Measurements from ENCODE around the gene HOMEZ. TPM values are rescaled to one million over a fixed set of nuclear protein-coding genes. Genes with fewer than 3 reads are reported as not detected.
"Not testable (repeated sequence)": the region's sequence is repeated elsewhere in the genome, so short reads cannot be mapped to it uniquely, and the experiment has no call there.

The HOMEZ gene
- total RNA-seq, 2 experiments from 2014 or later: 10.9 to 11.8 TPM

- CTCF ChIA-PET: interaction anchor here (1.4 to 1.6 kb wide), 2 partner anchors 12 to 20 kb away, joined by 3 read pairs; no protein-coding TSS in a partner anchor
Observed at GRCh38 chr14:23281247-23281646, 4.7 kb downstream of the HOMEZ start.

GRCh38 chr14:23277928-23278327 is 8.0 kb downstream of the HOMEZ start:
- H3K4me3 Mint-ChIP-seq, ATAC-seq: not testable (repeated sequence)
- CTCF ChIA-PET: interaction anchor here (1.5 kb wide), 1 partner anchor 17 kb away, joined by 4 read pairs; no protein-coding TSS in a partner anchor

More at GRCh38 chr14:23281247-23281646, 4.7 kb downstream of the HOMEZ start:
- Mint-ChIP-seq H3K4me3 (no peak overlapping the region), H3K27me3 (no peaks in the 10 kb centered on the region), H3K9me3 (no peaks in the 10 kb centered on the region), H3K4me1 (ENCODE audit: low read depth) (peaks cover 25% of the 10 kb centered on the region), H3K27ac (no peak overlapping the region), H3K36me3 (ENCODE audit: low read depth) (peaks cover 13% of the 10 kb centered on the region)
- intact Hi-C loops (cut with micrococcal nuclease): no loop called here
- ATAC-seq: no peak
- TF ChIP-seq, protein P1, sequence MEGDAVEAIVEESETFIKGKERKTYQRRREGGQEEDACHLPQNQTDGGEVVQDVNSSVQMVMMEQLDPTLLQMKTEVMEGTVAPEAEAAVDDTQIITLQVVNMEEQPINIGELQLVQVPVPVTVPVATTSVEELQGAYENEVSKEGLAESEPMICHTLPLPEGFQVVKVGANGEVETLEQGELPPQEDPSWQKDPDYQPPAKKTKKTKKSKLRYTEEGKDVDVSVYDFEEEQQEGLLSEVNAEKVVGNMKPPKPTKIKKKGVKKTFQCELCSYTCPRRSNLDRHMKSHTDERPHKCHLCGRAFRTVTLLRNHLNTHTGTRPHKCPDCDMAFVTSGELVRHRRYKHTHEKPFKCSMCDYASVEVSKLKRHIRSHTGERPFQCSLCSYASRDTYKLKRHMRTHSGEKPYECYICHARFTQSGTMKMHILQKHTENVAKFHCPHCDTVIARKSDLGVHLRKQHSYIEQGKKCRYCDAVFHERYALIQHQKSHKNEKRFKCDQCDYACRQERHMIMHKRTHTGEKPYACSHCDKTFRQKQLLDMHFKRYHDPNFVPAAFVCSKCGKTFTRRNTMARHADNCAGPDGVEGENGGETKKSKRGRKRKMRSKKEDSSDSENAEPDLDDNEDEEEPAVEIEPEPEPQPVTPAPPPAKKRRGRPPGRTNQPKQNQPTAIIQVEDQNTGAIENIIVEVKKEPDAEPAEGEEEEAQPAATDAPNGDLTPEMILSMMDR (IDR thresholded peaks at IDR 0.05): no peak
- POLR2A ChIA-PET: no interaction called here
- no peak for DNase-seq

DNA sequence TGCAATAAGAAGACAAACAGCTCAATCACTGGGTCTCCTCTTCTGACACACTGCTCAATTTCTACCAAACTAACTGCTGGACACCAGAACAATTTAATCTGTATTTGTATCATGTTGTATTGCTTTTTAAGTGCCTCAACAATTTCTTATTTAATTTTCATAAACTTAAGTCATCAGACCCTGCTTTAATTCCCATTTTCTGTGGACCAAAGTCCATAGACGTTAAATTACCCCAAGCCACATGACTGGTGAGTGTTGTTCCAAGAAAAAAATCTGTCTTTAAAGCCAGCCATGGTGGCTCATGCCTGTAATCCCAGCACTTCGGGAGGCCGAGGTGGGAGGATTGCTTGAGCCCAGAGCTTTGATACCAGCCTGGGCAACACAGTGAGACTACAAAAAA is 8.7 kb downstream of the HOMEZ start:
- TF ChIP-seq, protein P1 (IDR thresholded peaks at IDR 0.05): no peak
- Mint-ChIP-seq H3K27me3 (no peaks in the 10 kb centered on the region), H3K9me3 (no peaks in the 10 kb centered on the region), H3K4me1 (ENCODE audit: low read depth) (peaks cover 9% of the 10 kb centered on the region), H3K36me3 (ENCODE audit: low read depth) (peaks cover 16% of the 10 kb centered on the region), H3K27ac (no peak overlapping the region), H3K4me3 (no peak overlapping the region)
- POLR2A ChIA-PET: interaction anchor here (1.1 to 1.5 kb wide), 2 partner anchors 8 to 45 kb away, joined by 4 to 6 read pairs; partner anchors contain the start of gene PABPN1
- DNase-seq: no peak
- intact Hi-C loops (cut with micrococcal nuclease): no loop called here
- CTCF ChIA-PET: interaction anchor here (1.5 kb wide), 2 partner anchors 17 to 18 kb away, joined by 4 to 5 read pairs; no protein-coding TSS in a partner anchor
- ATAC-seq: no peak

More at GRCh38 chr14:23277928-23278327, 8.0 kb downstream of the HOMEZ start:
- POLR2A ChIA-PET: interaction anchor here (1.5 kb wide), 1 partner anchor 44 kb away, joined by 6 read pairs; the partner anchor contains the start of gene PABPN1
- intact Hi-C loops (cut with micrococcal nuclease); H3K9me3 Mint-ChIP-seq; H3K27ac Mint-ChIP-seq; H3K27me3 Mint-ChIP-seq; DNase-seq: not testable (repeated sequence)
- H3K4me1 Mint-ChIP-seq (ENCODE audit: low read depth): peaks cover 12% of the 10 kb centered on the region
- H3K36me3 Mint-ChIP-seq (ENCODE audit: low read depth): peaks cover 16% of the 10 kb centered on the region

DNA sequence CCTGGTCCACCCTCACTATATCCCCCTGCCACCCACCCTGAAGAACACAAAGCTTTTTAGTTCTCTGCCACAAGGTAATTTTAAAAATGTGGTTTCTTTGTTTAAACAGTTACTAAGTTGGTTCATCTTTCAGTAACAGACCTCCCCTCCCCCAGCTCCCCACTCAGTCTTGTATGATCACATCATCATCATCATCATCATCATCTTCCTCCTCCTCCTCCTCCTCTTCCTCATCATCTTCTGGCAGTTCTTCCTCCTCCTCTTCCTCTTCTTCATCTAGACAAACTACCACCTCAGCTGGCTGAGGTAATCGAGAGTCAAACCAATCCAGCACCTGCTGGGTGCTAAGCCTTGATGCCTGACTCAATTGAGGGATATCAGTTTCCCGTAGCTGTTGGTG is 10.5 kb downstream of the HOMEZ start:
- Mint-ChIP-seq H3K4me1 (ENCODE audit: low read depth) (peaks cover 7% of the 10 kb centered on the region), H3K27me3 (no peaks in the 10 kb centered on the region), H3K9me3 (no peaks in the 10 kb centered on the region), H3K36me3 (ENCODE audit: low read depth) (peaks cover 16% of the 10 kb centered on the region), H3K4me3 (no peak overlapping the region), H3K27ac (peak overlapping the region; percentile 16)
- CTCF ChIA-PET: no interaction called here
- TF ChIP-seq, protein P1 (IDR thresholded peaks at IDR 0.05): no peak
- intact Hi-C loops (cut with micrococcal nuclease): no loop called here
- POLR2A ChIA-PET: no interaction called here
- ATAC-seq (no peak), DNase-seq (no peak)

DNA sequence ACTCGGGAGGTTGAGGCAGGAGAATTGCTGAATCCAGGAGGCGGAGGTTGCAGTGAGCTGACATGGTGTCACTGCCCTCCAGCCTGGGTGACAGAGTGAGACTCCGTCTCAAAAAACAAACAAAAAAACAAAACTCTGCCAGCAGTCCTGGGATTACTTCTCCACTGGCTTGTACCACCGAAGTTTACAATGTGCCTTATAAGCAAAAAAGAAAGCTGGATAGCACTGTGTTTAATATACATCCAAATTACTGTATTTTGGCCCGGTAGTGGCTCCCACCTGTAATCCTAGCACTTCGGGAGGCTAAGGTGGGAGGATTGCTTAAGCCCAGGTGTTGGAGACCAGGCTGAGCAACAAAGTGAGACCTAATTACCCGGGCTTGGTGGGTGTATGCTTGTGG is 16.7 kb downstream of the HOMEZ start:
- intact Hi-C loops (cut with micrococcal nuclease): loop anchor here (10.0 kb wide), 1 partner anchor 116 kb away; no protein-coding TSS in a partner anchor
- Mint-ChIP-seq H3K36me3 (ENCODE audit: low read depth) (no peaks in the 10 kb centered on the region), H3K9me3 (no peaks in the 10 kb centered on the region), H3K27me3 (peaks cover 4% of the 10 kb centered on the region), H3K4me3 (no peak overlapping the region), H3K27ac (no peak overlapping the region), H3K4me1 (ENCODE audit: low read depth) (no peaks in the 10 kb centered on the region)
- DNase-seq (no peak), ATAC-seq (no peak)
- ChIA-PET POLR2A (interaction anchor here (0.8 to 1.6 kb wide), 2 partner anchors 27 to 33 kb away, joined by 4 read pairs; partner anchors contain the start of gene PPP1R3E), CTCF (interaction anchor here (0.7 to 4.5 kb wide), 5 partner anchors 14 to 148 kb away, joined by 3 to 20 read pairs (median 5); partner anchors contain the start of gene PABPN1)
- TF ChIP-seq, protein P1 (IDR thresholded peaks at IDR 0.05): no peak

DNA sequence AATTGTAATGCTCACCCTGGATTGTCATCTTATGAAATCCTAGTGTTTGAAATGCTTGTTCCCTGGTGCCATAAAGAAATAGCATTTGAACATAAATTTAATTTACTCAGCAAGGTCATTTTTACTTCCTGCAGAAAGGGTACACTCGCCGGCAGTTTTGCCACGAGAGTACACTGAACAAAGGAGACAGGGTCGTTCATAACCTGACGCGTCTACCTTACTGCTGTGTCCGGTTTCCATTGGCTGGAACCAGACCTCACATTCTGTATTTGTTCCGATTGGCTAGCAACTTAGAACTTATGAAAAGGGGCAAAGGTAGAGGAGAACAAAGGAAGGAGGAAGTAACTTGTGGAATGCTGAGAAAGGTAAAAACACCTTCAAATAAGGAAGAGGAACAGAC is 25.1 kb downstream of the HOMEZ start:
- CTCF ChIA-PET: interaction anchor here (0.8 to 1.5 kb wide), 2 partner anchors 67 to 141 kb away, joined by 3 to 8 read pairs; no protein-coding TSS in a partner anchor
- ATAC-seq; DNase-seq; H3K36me3 Mint-ChIP-seq (ENCODE audit: low read depth); H3K27ac Mint-ChIP-seq; H3K4me1 Mint-ChIP-seq (ENCODE audit: low read depth); H3K4me3 Mint-ChIP-seq; H3K9me3 Mint-ChIP-seq; POLR2A ChIA-PET: not testable (repeated sequence)
- intact Hi-C loops (cut with micrococcal nuclease): loop anchor here (10.0 kb wide), 1 partner anchor 124 kb away; no protein-coding TSS in a partner anchor
- peaks cover 23% of the 10 kb centered on the region for H3K27me3 Mint-ChIP-seq
